Caco-2 (cell line): ENCODE data around the gene OPRD1. TPM values are rescaled to one million over a fixed set of nuclear protein-coding genes. Genes with fewer than 3 reads are reported as not detected.

Source experiments
- BruUV-seq: library from RNA; stranded (reverse); fragments of 400-500 nt; replicated peaks from 2 replicates; lab custom pipeline; 2021; lab: Mats Ljungman, UMichigan
- CTCF ChIA-PET: fragments of 300-600 bp; sonication (Branson Sonifier 250); formaldehyde crosslinking; loops from one replicate; lab custom pipeline; 2022; ENCODE audit warnings: antibody characterized with exemption; lab: Charles Lee
- POLR2A ChIA-PET: fragments of 300-600 bp; sonication (Branson Sonifier 250); formaldehyde crosslinking; loops from one replicate; lab custom pipeline; 2022; ENCODE audit warnings: antibody characterized with exemption; lab: Charles Lee
- DNase-seq, 2 experiments: peaks; one replicate each; pipeline versions ENCODE4 v3.0.0 to v3.0.0-alpha.2; 2020 to 2022
- H3K27me3 ChIP-seq: replicated peaks from 2 replicates; pipeline ENCODE4 v1.6.0; 2011; ENCODE audit warnings: low read length; ENCODE audit not compliant: control insufficient read depth, insufficient read depth
- H3K36me3 ChIP-seq: 2 replicates; pipeline ENCODE4 v1.5.1; 2011; ENCODE audit warnings: low read length; ENCODE audit not compliant: control insufficient read depth, insufficient read depth
- H3K4me1 ChIP-seq: fragments of 250-450 bp; sonication (Bioruptor Pico); 2 replicates; pipeline ENCODE4 v1.5.1; 2020; ENCODE audit warnings: mild to moderate bottlenecking
- H3K4me3 ChIP-seq: 2 replicates; pipeline ENCODE4 v1.5.1; 2011; ENCODE audit warnings: low read depth, mild to moderate bottlenecking, control low read depth, low read length
- H3K9me3 ChIP-seq: fragments of 250-450 bp; sonication (Bioruptor Pico); 2 replicates; pipeline ENCODE4 v1.5.1; 2020; ENCODE audit warnings: mild to moderate bottlenecking, moderate library complexity
- H3K27ac Mint-ChIP-seq: one replicate; pipeline ENCODE4 v1.8.0; 2022; ENCODE audit warnings: mixed read lengths; ENCODE audit not compliant: unreplicated experiment
- H3K27me3 Mint-ChIP-seq: one replicate; pipeline ENCODE4 v1.8.0; 2022; ENCODE audit warnings: mixed read lengths; ENCODE audit not compliant: insufficient read depth, unreplicated experiment
- H3K36me3 Mint-ChIP-seq: one replicate; pipeline ENCODE4 v1.8.0; 2022; ENCODE audit warnings: mild to moderate bottlenecking, mixed read lengths; ENCODE audit not compliant: insufficient read depth, unreplicated experiment
- H3K4me1 Mint-ChIP-seq: one replicate; pipeline ENCODE4 v1.8.0; 2022; ENCODE audit warnings: low read depth, mixed read lengths; ENCODE audit not compliant: unreplicated experiment
- H3K4me3 Mint-ChIP-seq: one replicate; pipeline ENCODE4 v1.8.0; 2022; ENCODE audit warnings: mild to moderate bottlenecking, moderate library complexity, mixed read lengths; ENCODE audit not compliant: unreplicated experiment
- H3K9me3 Mint-ChIP-seq: one replicate; pipeline ENCODE4 v1.8.0; 2022; ENCODE audit warnings: mixed read lengths; ENCODE audit not compliant: unreplicated experiment
- CTCF ChIP-seq, 2 experiments: fragments of 200-600 bp in 1 of 2; IDR thresholded peaks; 1 replicate in 1 of 2; 2 replicates in 1 of 2; pipeline versions ENCODE4 v1.5.1 to v1.8.0; 2011 to 2022; ENCODE audit warnings: antibody characterized with exemption in 1 of 2, control low read depth in 1 of 2, inconsistent platforms in 1 of 2, low read depth in 1 of 2, low read length in 1 of 2, mild to moderate bottlenecking in 1 of 2, moderate library complexity in 1 of 2; ENCODE audit not compliant: insufficient read depth in 1 of 2, severe bottlenecking in 1 of 2, unreplicated experiment in 1 of 2
- intact Hi-C: fragments of 100-400 bp; cut with micrococcal nuclease; formaldehyde crosslinking; loops from one replicate; pipeline ENCODE4 v1.10.0; 2022; ENCODE audit not compliant: unreplicated experiment
- total RNA-seq: library from RNA; stranded (reverse); gene quantifications from 2 replicates; pipeline ENCODE4 v1.2.3, GENCODE V29; 2022

Gene OPRD1
- total RNA-seq, 1 experiment from 2014 or later: 0.07 TPM

- peak overlapping the region; percentile 73 for H3K4me3 ChIP-seq
- no peaks in the 10 kb centered on the region for H3K4me1 Mint-ChIP-seq
- DNase-seq: peak; percentile 33 to 42
- BruUV-seq: no TSS peak
- peaks cover 6% of the 10 kb centered on the region; the same call in 1 of the 2 replicates for H3K4me1 ChIP-seq
- H3K27me3 ChIP-seq: no peaks in the 10 kb centered on the region
- ChIA-PET POLR2A (interaction anchor here (1.4 to 1.8 kb wide), 3 partner anchors 18 to 267 kb away, joined by 3 to 5 read pairs (median 4); partner anchors contain the start of gene SRSF4), CTCF (interaction anchor here (2.1 kb wide), 1 partner anchor 33 kb away, joined by 11 read pairs; no protein-coding TSS in a partner anchor)
- peak overlapping the region; percentile 81 for H3K4me3 Mint-ChIP-seq
- H3K27me3 Mint-ChIP-seq: no peaks in the 10 kb centered on the region
- H3K36me3 Mint-ChIP-seq: no peaks in the 10 kb centered on the region
- no peaks in the 10 kb centered on the region for H3K9me3 ChIP-seq
- intact Hi-C loops: no loop called here
- H3K36me3 ChIP-seq: no peaks in the 10 kb centered on the region
- TF ChIP-seq CTCF (IDR thresholded peaks at IDR 0.05; ENCODE audit: insufficient read depth in 1 of 2, low read depth in 1 of 2, low read length in 1 of 2, severe bottlenecking in 1 of 2, unreplicated experiment in 1 of 2): no peak
- H3K9me3 Mint-ChIP-seq: no peaks in the 10 kb centered on the region
- peak overlapping the region; percentile 39 for H3K27ac Mint-ChIP-seq
Measured at GRCh38 chr1:28915031-28915895, 103.3 kb downstream of the OPRD1 start.

DNA sequence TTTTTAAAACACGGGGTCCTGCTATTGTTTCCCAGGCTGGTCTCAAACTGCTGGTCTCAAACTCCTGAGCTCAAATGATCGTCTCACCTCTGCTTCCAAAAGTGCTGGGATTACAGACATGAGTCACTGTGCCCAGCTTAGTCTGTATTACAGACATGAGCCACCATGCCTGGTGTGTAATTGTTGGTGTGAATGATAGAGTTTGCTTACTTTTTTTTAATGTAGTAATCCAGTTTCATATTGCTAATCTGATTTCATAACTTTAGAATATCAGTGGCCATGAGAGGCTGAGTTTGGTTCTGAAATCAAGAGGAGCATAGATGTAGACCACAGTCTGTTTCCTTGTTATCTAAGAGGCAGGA lies 105.8 kb downstream of the OPRD1 start:
- Mint-ChIP-seq H3K36me3 (no peaks in the 10 kb centered on the region), H3K9me3 (no peaks in the 10 kb centered on the region), H3K4me3 (no peak overlapping the region), H3K27me3 (no peaks in the 10 kb centered on the region), H3K4me1 (no peaks in the 10 kb centered on the region), H3K27ac (no peak overlapping the region)
- Histone ChIP-seq H3K9me3 (no peaks in the 10 kb centered on the region), H3K4me3 (no peak overlapping the region), H3K27me3 (no peaks in the 10 kb centered on the region), H3K4me1 (peaks cover 6% of the 10 kb centered on the region; the same call in 1 of the 2 replicates), H3K36me3 (no peaks in the 10 kb centered on the region)
- POLR2A ChIA-PET: no interaction called here
- BruUV-seq: no TSS peak
- intact Hi-C loops: no loop called here
- CTCF ChIA-PET: no interaction called here
- TF ChIP-seq CTCF (IDR thresholded peaks at IDR 0.05; ENCODE audit: insufficient read depth in 1 of 2, low read depth in 1 of 2, low read length in 1 of 2, severe bottlenecking in 1 of 2, unreplicated experiment in 1 of 2): no peak
- no peak for DNase-seq

Other genes with a start within 250 kb of the OPRD1 start
- 2.5 and 2.9 TPM in 2 replicates for gene RAB42, start 219.9 kb upstream of the OPRD1 start, total RNA-seq
- 9.7 and 11.3 TPM in 2 replicates for gene TAF12, start 169.1 kb upstream of the OPRD1 start, total RNA-seq
- not detected in 2 replicates for gene RNU11, start 163.6 kb upstream of the OPRD1 start, total RNA-seq
- gene GMEB1, start 143.4 kb upstream of the OPRD1 start, total RNA-seq: 4.3 and 5.2 TPM in 2 replicates
- gene YTHDF2, start 75.2 kb upstream of the OPRD1 start, total RNA-seq: 45.8 and 51.5 TPM in 2 replicates
- gene EPB41, start 102.4 kb downstream of the OPRD1 start, total RNA-seq: 29.5 and 29.8 TPM in 2 replicates